Activated CD4-positive, alpha-beta T cell treated with anti-CD3 and anti-CD28 coated beads for 48 hours (primary cell): Measurements from ENCODE around the gene SEC22A.
A peak's percentile ranks its signal among the peaks of the same experiment; 100 is the strongest.

ENCODE experiments used
- DNase-seq: peaks from one replicate; pipeline ENCODE4 v3.0.0-alpha.2; 2020

Gene SEC22A

GRCh38 chr3:123270818-123271217, 69.1 kb downstream of the SEC22A start:
- no peak for DNase-seq

GRCh38 chr3:123271466-123272159, 69.9 kb downstream of the SEC22A start:
- DNase-seq, result no peak

DNA sequence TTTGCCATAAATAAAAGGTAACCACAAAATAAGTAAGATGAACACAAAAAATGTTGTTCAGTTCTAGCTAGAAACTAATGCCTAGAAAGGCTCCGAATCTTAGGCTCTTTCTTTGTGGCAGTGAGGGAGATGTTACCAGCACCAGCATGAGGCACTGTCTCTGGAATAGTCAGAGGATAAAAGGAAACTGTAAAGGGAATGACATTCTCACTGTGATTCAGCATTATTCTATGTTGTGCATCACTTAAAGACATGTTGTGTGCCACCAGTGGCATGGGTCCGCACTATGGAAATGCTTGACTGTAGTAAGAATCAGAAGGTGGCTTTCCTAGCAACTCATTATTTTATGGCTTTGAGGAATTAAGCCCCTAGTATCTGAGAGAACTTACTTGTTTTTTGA, 70.8 kb downstream of the SEC22A start:
- no peak for DNase-seq

DNA sequence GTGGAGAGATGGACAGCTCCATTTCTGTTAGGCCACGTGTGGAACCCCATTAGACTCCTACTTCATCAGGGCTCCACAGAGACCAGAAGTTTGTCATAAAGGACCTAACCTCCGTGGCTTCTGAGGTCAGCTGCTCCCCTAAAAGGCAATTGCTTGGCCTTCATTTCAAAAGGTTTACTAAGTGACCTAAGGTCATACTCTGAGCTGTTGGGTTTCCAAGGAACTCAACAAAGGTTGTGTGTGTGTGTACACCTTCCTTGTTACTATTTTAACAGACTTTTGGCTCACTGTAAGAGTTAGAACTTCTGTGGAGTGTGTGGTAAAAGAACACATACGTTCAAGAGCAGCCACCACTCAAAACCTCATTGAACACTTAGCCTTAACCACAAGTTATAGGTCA, 73.9 kb downstream of the SEC22A start:
- DNase-seq, result no peak

- DNase-seq, result no peak
These were observed 74.7 kb downstream of the SEC22A start for GRCh38 chr3:123276346-123277006.

GRCh38 chr3:123277106-123277505, 75.4 kb downstream of the SEC22A start:
- no peak for DNase-seq

- DNase-seq, result no peak
These were observed 76.7 kb downstream of the SEC22A start for GRCh38 chr3:123278446-123278845.

GRCh38 chr3:123279121-123279520, 77.4 kb downstream of the SEC22A start:
- DNase-seq, result no peak

GRCh38 chr3:123281406-123281805, 79.7 kb downstream of the SEC22A start:
- no peak for DNase-seq

DNA sequence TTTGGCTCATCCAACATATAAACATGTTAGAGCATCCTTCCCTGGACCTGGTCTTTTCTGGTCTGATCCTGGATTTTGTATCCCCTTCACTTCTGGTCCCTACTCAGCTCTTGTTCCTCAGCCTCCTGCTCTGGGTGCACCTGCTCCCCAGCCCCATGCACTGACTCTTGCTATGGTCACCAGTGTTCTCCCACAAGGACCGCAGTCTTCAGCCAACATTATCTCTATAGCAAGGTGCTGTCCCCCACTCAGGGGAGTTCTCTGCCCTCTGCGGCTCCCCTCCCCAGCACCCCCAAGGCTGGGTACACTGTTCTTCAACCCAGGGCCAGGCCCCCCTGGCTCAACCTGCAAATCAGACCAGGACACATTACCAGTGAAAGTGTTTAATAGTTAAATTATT, 80.2 kb downstream of the SEC22A start:
- no peak for DNase-seq

- DNase-seq, result no peak
These were observed 80.7 kb downstream of the SEC22A start for GRCh38 chr3:123282461-123282860.

DNA sequence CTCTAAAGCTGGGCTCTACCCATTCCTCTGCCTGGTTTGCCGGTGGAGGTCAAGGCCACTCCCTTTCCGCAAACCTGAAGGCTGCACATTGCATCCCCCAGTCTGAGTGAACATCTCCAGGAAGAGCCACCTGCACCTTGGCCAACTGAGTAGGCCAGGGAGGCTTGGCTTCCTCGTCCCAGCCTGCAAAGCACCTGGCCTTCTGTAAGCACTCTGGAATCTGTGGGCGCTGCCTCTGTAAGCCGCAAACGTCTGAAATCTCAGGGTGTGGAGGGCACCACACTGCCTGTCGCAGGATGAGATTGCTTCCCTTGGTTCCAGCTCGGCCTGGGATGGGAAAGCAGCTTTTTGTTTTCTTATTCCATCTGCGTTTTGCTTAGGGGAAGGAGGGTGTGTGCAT, 81.3 kb downstream of the SEC22A start:
- DNase-seq, result no peak

- no peak for DNase-seq
These were observed 82.1 kb downstream of the SEC22A start for GRCh38 chr3:123283657-123284398.

GRCh38 chr3:123284399-123285010, 82.8 kb downstream of the SEC22A start:
- no peak for DNase-seq

DNA sequence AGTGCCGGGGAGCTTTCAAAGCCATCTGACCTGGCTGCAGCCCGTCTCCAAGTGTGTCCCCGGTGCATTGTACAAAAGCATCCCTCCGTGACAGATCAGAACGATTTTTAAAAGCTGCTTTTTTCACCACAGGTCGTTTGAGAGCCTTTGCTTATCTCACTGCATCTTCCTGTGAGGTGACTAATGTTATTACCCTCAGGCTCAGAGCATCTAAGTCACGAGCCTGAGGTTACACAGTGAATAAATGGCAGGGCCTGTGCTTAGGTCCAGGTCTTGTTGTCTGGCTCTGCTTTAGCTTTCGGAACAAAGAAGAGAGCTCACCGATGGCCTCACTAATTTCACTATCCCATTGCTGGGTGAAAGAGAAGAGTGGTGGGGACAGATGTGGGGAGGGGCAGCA, 83.3 kb downstream of the SEC22A start:
- DNase-seq, result no peak

DNA sequence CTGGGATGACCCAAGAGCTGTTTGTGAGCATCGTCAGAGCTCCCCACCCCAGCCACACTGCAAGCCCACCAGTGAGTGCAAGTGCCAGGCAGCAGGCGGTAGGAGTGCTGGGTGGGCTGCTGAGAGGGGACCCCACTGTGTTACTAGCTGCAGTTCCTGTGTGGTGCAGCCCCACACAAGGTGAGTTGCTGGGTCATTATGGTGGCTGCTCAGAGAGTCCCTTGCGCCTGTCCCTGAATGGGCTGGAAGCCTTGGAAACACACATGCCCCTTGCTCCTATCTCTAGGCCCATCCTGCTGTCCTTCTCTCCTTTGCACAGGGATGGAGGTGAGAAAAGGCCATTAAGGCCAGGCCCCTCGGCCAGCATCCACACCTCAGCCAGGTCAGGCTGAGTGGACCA, 83.7 kb downstream of the SEC22A start:
- DNase-seq, result no peak

GRCh38 chr3:123285931-123286307, 84.2 kb downstream of the SEC22A start:
- DNase-seq, result no peak

DNA sequence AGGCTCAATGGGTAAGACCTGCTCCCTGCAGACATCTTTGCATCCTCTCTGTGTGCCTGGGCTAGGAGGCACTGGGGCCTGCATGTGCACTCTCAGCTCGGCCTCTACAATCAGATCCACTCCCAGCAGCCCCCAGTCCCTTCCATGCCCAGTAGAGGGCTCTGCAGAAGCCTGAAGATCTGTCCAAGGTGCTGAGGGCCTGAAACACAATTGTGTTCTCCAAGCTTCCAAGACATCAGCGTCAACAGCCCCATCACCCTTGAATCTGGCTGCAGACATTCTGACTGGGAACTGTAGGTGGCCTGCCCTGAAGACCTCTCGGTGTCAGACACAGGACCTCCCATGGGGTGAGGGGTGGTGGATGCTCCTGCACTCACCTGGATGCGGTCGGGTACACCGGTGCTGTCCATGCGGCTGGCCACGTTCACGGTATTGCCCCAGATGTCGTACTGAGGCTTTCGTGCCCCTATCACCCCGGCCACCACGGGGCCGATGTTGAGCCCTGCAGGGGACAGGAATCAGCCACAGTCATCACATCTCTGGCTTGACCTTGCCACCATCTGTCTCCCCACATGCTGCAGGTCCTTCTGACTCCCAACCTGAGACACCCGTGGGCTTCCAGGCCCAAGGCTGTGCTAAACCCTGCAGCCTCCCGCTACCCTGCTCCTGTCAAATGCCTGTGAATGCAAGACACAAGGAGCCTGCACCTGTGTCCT, 84.7 kb downstream of the SEC22A start:
- DNase-seq, result peak; percentile 58

- no peak for DNase-seq
These were observed 85.6 kb downstream of the SEC22A start for GRCh38 chr3:123287051-123287961.

GRCh38 chr3:123287962-123288302, 86.2 kb downstream of the SEC22A start:
- no peak for DNase-seq

DNA sequence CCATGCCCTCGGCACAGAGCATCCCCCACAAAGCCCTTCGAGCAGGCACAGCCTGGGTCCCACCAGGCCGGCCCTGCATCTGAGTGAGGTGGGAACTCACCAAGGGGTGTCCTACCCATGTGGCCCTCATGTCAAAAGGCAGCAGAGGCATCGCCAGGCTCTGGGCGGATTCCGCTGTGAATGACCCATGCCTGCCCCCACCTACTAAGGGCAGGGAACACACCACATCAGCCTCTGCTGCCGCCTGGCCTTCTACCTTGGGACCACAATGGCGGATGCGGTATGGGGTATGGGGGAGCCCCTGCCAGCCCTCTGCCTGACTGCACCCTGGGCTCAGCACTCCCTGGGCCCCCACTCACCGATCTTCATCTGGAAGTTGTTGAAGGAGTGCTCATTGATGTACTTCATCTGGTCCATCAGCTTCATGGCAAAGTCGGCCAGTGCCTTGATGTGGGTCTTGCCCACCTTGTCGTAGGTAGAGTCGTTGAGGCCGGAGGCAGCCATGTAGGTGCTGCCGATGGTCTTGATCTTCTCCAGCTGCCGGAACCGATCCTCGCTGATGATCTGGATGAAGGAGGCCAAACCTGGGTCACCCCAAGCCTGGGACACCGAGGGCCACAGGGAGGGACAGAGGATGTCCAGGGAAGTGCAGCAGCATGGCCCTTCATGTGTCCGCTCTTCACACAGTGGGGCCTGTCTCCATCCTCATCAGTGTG, 87.8 kb downstream of the SEC22A start:
- DNase-seq, result no peak
